ENCODE data around the gene TNC.
A peak's percentile ranks its signal among the peaks of the same experiment; 100 is the strongest.

The TNC gene

GRCh38 chr9:115106001-115106400, 12.0 kb downstream of the TNC start:
- TF ChIP-seq CTCF (IDR thresholded peaks at IDR 0.05): no peak
- Histone ChIP-seq H3K4me3 (no peak overlapping the region), H3K27ac (no peak overlapping the region)
- DNase-seq (ENCODE audit: low spot score): no peak

DNA sequence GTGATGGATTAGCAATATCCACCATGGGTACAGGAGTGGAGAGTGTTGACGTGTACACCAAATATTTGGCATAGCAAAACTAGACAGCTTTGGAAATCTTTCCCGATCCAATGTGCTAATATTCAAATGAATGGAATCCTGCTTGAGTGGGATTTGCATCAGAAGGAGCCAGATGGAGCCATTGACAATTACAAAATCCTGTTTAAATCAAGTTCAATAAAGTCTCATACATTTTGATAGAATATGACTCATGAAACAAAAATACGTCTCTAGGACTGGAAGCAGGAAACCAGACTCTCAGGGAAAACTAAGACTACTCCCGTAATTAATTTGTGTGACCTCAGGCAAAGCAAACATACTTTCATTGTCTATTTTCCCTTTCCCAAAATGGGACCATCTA, 13.0 kb downstream of the TNC start:
- H3K4me3 ChIP-seq: no peak overlapping the region
- H3K27ac ChIP-seq: no peak overlapping the region
- DNase-seq (ENCODE audit: low spot score): no peak
- TF ChIP-seq CTCF (IDR thresholded peaks at IDR 0.05): no peak

DNA sequence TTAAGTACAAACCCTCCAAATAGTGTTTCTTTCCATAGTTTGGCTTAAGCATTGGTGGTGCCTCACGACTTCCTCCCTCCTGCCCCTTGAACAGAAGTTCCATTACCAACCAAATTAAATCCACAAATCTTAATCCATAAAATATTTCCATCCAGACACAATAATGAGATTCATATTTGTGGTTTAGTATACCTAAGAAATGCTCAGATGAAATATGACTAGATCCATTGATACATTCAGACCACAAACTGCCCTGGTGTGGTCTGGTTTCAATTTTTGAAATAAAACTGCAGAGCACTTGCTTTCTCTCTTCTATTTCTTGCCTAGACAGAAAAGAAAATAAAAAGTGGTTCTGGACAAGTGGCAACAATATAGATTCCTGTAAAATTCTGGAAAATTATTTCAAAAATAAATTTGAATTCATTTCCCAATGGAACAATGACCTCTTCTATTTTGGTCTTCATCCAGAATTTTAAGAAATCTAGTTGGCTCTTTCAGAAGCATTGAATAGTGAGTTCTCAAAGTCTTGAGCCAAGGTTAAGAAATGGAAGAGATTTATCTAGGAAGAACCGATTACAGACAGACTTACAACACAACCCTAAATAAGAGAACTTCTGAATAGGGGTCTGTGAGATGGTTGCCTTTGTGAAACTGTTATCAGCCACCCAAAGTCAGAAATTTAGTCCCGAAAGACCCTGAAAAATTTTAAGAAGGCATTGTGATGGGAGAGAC, 14.0 kb downstream of the TNC start:
- no peak overlapping the region for H3K27ac ChIP-seq
- no peak for DNase-seq (ENCODE audit: low spot score)
- TF ChIP-seq CTCF (IDR thresholded peaks at IDR 0.05): no peak
- no peak overlapping the region for H3K4me3 ChIP-seq

DNA sequence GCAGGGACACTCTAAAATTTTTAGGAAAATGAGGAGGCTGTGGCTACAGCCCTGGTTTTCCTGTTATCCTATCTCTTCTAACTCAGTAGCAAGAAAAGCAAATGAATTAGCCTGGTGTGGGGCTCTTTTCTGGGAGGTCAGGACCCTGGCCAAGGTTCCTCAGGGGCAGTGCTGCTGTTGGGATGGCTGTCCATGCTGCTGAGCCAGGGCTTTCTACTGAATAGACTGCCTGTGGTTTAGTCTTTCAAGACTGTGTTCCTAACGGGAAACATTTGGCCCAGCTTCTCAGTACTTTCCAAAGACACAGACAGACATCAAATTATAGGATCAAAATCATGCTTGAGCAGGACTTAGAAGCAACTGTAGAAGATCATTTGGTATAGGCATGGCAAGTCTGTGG, 18.1 kb downstream of the TNC start:
- no peak for DNase-seq (ENCODE audit: low spot score)

DNA sequence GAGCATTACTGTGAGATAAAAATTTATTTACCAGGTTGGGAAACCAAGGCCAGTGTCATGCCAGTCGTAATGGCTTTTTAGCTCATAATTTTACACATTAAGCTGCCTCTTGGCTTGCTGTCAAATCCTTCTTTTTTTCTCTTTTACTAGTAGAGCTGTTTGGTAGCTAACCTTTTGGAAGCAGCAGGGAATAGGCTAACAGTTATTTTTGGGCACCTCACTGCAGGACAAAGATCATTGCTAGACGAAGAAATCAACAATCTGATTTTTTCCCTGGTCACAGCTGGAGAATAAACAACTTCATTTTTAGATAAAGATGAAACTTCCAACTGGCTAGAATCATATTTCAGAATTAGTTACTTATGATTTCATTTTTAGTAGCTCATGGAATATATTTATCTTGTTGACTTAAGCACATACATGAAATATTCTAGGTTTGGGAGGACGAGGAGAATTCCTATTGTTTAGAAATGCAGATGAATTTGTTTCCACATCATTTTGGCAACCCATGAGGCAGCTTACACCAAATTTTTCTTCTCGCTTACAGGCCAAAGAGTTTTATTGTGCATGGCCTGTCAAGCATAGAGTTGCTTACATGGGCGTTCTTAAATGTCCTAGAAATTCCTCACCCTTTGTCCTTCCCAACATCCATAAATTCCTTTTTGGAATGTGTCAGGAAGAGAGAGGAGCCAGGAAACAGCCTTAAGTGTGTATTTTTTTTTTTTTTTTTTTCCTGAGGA, 19.6 kb downstream of the TNC start:
- Histone ChIP-seq H3K27ac (peak overlapping the region; percentile 1 to 17), H3K4me3 (no peak overlapping the region)
- DNase-seq (ENCODE audit: low spot score): no peak
- no peak for TF ChIP-seq CTCF (IDR thresholded peaks at IDR 0.05)

More for the DNA sequence above, 18.1 kb downstream of the TNC start:
- H3K27ac ChIP-seq: no peak overlapping the region
- no peak for TF ChIP-seq CTCF (IDR thresholded peaks at IDR 0.05)
- H3K4me3 ChIP-seq: no peak overlapping the region

- no peak for DNase-seq (ENCODE audit: low spot score)
- no peak overlapping the region for H3K27ac ChIP-seq
- H3K4me3 ChIP-seq: no peak overlapping the region
- no peak for TF ChIP-seq CTCF (IDR thresholded peaks at IDR 0.05)
Observed at GRCh38 chr9:115093520-115093919, 24.4 kb downstream of the TNC start.

DNA sequence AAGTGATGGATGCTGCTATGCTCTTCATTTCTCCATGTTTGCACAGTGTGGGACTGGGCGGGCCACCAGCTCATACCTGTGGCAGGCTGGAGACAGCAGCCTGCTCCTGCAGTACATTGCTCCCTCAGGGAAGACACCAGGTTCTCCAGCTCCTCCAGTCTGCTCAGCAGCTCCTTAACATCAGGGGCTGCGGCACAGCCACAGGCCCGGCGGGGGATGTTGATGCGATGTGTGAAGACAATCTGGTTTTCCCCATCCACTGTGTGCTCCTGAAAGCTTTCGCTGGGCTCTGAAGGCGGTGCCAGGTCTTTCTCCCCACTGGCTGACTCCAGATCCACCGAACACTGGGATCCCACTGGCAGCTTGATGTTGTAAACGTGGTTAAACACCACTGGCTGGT, 27.5 kb downstream of the TNC start:
- no peak for DNase-seq (ENCODE audit: low spot score)
- Histone ChIP-seq H3K27ac (no peak overlapping the region), H3K4me3 (no peak overlapping the region)
- TF ChIP-seq CTCF (IDR thresholded peaks at IDR 0.05): no peak
